Esophagus squamous epithelium (tissue), 5 donors: ENCODE results near the gene LRRN3. TPM values are rescaled to one million over a fixed set of nuclear protein-coding genes. Genes with fewer than 3 reads are reported as not detected.

ENCODE experiments used
- DNase-seq: peaks from one replicate; lab custom pipeline; 2025; lab: John Stamatoyannopoulos, UW
- H3K27ac ChIP-seq, 4 donors: fragments of 200-600 bp; sonication (generic); one replicate each; pipeline ENCODE4 v1.5.1; 2016 to 2019; ENCODE audit warnings: mild to moderate bottlenecking in 1 of 4
- H3K27me3 ChIP-seq, 4 donors: fragments of 200-600 bp; sonication (generic); 1 replicate in 3 of 4; 2 replicates in 1 of 4; pipeline versions ENCODE4 v1.5.1 to v1.6.0; 2017 to 2021; ENCODE audit warnings: antibody characterized with exemption in 1 of 4
- H3K36me3 ChIP-seq, 3 donors: fragments of 200-600 bp; sonication (generic); one replicate each; pipeline ENCODE4 v1.5.1; 2016 to 2019
- H3K4me1 ChIP-seq, 3 donors: fragments of 200-600 bp; sonication (generic); one replicate each; pipeline ENCODE4 v1.5.1; 2017 to 2019
- H3K4me3 ChIP-seq, 4 donors: fragments of 200-600 bp; sonication (generic); 1 replicate in 3 of 4; 2 replicates in 1 of 4; pipeline ENCODE4 v1.5.1; 2016 to 2019; ENCODE audit warnings: mild to moderate bottlenecking in 2 of 4, moderate library complexity in 1 of 4
- H3K9me3 ChIP-seq, 3 donors: fragments of 200-600 bp; sonication (generic); one replicate each; pipeline ENCODE4 v1.5.1; 2016 to 2019
- CTCF ChIP-seq, 6 experiments: fragments of 450-650 bp in 4 of 6; fragments of 200-600 bp in 2 of 6; sonication (generic) in 2 of 6; IDR thresholded peaks; one replicate each; pipeline ENCODE4 v1.5.1; 2016 to 2019; ENCODE audit warnings: antibody characterized with exemption in 6 of 6, mild to moderate bottlenecking in 4 of 6, moderate library complexity in 4 of 6
- POLR2A ChIP-seq, 4 donors: fragments of 450-650 bp; IDR thresholded peaks; one replicate each; pipeline ENCODE4 v1.6.1; 2017; ENCODE audit warnings: antibody characterized with exemption in 4 of 4, mild to moderate bottlenecking in 4 of 4, moderate library complexity in 3 of 4
- WGBS, 2 donors: methylation state at CpG; one replicate each; pipeline ENCODE4 v1.1.5; 2018; 5-methylcytosine and 5-hydroxymethylcytosine counted together
- intact Hi-C: fragments of 100-400 bp; cut with DNase I; formaldehyde crosslinking; loops from one replicate; pipeline ENCODE4 v1.15.0; 2022
- total RNA-seq, 4 donors: library from RNA; depleted of rRNA; stranded (reverse); fragments of >200 nt; gene quantifications; one replicate each; pipeline ENCODE4 v1.1.0, GENCODE V29; 2016
- donor health status: DM: yes; HTN: yes; CAD: no.

The LRRN3 gene
- total RNA-seq, 4 donors from 2014 or later, result 0.23 to 1.7 TPM; not detected in 2

- WGBS, 2 donors, result 80 to 89% methylated on average over 6 of the region's 6 CpGs
Observed at GRCh38 chr7:111147708-111148533, 57.0 kb downstream of the LRRN3 start.

GRCh38 chr7:111150709-111151108, 59.8 kb downstream of the LRRN3 start:
- intact Hi-C loops, result no loop called here
- H3K9me3 ChIP-seq, result no peaks in the 10 kb centered on the region
- TF ChIP-seq POLR2A (IDR thresholded peaks at IDR 0.05) (no peak), CTCF (IDR thresholded peaks at IDR 0.05) (no peak)
- WGBS, 2 donors, result 88 to 96% methylated on average over 1 of the region's 1 CpG
- no peaks in the 10 kb centered on the region for H3K27me3 ChIP-seq
- no peaks in the 10 kb centered on the region for H3K36me3 ChIP-seq
- no peak overlapping the region for H3K27ac ChIP-seq
- no peak overlapping the region for H3K4me3 ChIP-seq
- no peak for DNase-seq
- no peaks in the 10 kb centered on the region for H3K4me1 ChIP-seq

More at GRCh38 chr7:111147708-111148533, 57.0 kb downstream of the LRRN3 start:
- no peak for DNase-seq
- TF ChIP-seq CTCF (IDR thresholded peaks at IDR 0.05) (no peak), POLR2A (IDR thresholded peaks at IDR 0.05) (no peak)
- Histone ChIP-seq H3K4me1 (no peaks in the 10 kb centered on the region), H3K27ac (no peak overlapping the region), H3K4me3 (no peak overlapping the region), H3K9me3 (no peaks in the 10 kb centered on the region), H3K27me3 (no peaks in the 10 kb centered on the region), H3K36me3 (no peaks in the 10 kb centered on the region)
- intact Hi-C loops, result no loop called here

GRCh38 chr7:111159426-111159825, 68.5 kb downstream of the LRRN3 start:
- H3K27ac ChIP-seq, result no peak overlapping the region
- H3K9me3 ChIP-seq, result no peaks in the 10 kb centered on the region
- no peak for DNase-seq
- H3K4me3 ChIP-seq, result no peak overlapping the region
- H3K4me1 ChIP-seq, result no peaks in the 10 kb centered on the region
- TF ChIP-seq POLR2A (IDR thresholded peaks at IDR 0.05) (no peak), CTCF (IDR thresholded peaks at IDR 0.05) (no peak)
- no peaks in the 10 kb centered on the region for H3K27me3 ChIP-seq
- H3K36me3 ChIP-seq, result no peaks in the 10 kb centered on the region
- intact Hi-C loops, result no loop called here

- H3K4me3 ChIP-seq, result no peak overlapping the region
Observed at GRCh38 chr7:111160297-111160696, 69.4 kb downstream of the LRRN3 start.

More at GRCh38 chr7:111160297-111160696, 69.4 kb downstream of the LRRN3 start:
- H3K27me3 ChIP-seq, result no peaks in the 10 kb centered on the region
- H3K9me3 ChIP-seq, result no peaks in the 10 kb centered on the region
- TF ChIP-seq POLR2A (IDR thresholded peaks at IDR 0.05), result no peak
- TF ChIP-seq CTCF (IDR thresholded peaks at IDR 0.05), result no peak
- no peak for DNase-seq
- no peaks in the 10 kb centered on the region for H3K4me1 ChIP-seq
- H3K27ac ChIP-seq, result no peak overlapping the region
- intact Hi-C loops, result no loop called here
- no peaks in the 10 kb centered on the region for H3K36me3 ChIP-seq
